Ramos (cell line): ENCODE results near the gene TP53BP2.
"Not testable (repeated sequence)": the region's sequence is repeated elsewhere in the genome, so short reads cannot be mapped to it uniquely, and the experiment has no call there.

Experiments
- in situ Hi-C: fragments of 300-500 bp; cut with MboI; formaldehyde crosslinking; loops from one replicate; pipeline ENCODE4 v1.14.3; 2022; ENCODE audit warnings: low sequenced_read_pairs; ENCODE audit not compliant: unreplicated experiment

Gene TP53BP2

GRCh38 chr1:223750730-223751570 is 94.8 kb downstream of the TP53BP2 start:
- in situ Hi-C loops = no loop called here

- in situ Hi-C loops = no loop called here
Observed at GRCh38 chr1:223748773-223749733, 96.7 kb downstream of the TP53BP2 start.

DNA sequence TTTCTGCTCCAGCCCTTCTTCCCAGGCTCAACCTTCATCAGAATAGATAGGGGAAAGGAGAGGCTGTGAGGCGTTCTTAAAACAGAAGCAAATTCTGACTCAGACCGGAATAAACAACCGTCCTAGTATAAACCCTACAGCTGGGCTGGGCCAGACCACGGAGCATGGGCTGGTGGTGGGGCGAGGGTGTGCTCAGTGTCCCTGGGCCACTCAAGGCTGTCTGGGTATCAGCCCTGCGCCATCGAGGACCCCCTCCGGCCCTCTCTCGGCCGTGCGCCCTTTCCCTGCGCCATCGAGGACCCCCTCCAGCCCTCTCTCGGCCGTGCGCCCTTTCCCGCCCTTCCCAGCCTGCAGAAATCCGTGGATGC is 97.4 kb downstream of the TP53BP2 start:
- in situ Hi-C loops = no loop called here

- in situ Hi-C loops = no loop called here
Observed at GRCh38 chr1:223747838-223748335, 97.9 kb downstream of the TP53BP2 start.

- in situ Hi-C loops = no loop called here
Observed at GRCh38 chr1:223745731-223746130, 100.0 kb downstream of the TP53BP2 start.

DNA sequence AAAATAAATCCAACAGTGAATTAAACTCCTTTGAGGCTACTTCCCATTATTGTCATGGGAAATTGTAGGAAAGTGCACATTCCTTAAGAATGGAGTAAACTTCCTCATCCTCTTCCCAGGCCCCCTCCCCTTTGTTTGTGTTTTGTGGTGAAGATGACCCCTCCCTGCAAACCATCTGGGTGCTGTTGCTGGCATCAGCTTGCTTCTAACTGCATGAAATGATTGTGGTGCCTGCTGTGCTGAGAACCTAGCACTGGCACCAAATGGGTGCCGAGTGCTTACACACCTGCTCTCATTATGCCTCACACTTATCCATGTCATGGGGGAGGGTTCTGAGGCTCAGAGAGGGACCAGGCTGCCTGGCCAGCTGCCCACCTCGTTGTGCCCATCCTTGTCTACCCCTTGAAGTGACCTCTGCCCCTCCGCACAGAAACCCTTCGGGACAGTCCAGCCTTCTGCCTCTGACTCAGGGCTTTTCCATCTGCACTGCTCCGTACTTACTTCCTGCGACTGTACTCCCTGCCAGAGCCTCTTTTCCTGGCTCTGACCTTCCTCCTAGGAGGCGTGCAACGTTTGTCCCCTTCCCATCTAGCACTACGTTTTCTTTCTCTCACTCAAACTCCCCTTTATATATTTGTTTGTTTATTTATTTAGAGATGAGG is 102.8 kb downstream of the TP53BP2 start:
- in situ Hi-C loops = no loop called here

GRCh38 chr1:223741861-223742260 is 103.9 kb downstream of the TP53BP2 start:
- in situ Hi-C loops = no loop called here

GRCh38 chr1:223740038-223740736 is 105.6 kb downstream of the TP53BP2 start:
- in situ Hi-C loops = not testable (repeated sequence)

GRCh38 chr1:223739366-223740037 is 106.2 kb downstream of the TP53BP2 start:
- in situ Hi-C loops = no loop called here

DNA sequence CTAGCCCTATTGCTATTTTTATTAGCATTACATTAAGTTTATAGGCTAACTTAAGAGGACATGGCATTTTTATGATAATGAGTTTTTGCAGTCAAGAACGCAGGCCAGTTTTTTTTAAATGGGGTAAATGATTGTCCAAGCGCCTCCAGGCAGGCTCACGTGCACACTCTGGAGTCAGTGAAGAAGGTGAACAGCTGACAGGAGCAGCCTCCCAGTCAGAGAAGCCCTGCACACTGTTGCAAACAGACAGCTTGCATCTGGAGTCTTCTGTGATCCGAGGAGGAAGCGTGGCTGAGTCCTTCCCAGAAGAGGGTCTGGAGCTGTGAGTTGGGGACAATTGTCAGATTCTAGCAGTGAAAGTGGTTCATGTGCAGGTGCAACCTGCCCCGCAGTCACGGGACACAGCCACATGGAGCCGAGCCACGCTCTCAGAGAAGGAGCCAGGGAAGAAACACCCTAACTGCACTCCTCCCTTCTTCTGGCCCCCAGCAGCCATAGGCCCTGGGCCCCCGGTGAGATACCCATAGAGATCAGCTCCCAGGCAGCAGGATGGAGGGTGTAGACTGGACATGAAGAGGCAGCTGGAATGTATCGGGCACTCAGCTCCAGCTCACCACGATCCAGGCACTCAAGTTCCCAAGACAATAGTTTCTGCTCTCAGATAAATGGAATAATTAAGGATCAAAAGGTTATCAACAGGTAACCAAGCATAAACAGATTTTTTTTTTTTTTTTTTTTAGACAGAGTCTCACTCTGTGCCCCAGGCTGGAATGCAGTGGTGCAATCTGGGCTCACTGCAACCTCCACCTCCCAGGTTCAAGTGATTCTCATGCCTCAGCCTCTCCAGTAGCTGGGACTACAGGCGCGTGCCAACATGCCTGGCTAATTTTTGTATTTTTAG is 107.0 kb downstream of the TP53BP2 start:
- in situ Hi-C loops = no loop called here

DNA sequence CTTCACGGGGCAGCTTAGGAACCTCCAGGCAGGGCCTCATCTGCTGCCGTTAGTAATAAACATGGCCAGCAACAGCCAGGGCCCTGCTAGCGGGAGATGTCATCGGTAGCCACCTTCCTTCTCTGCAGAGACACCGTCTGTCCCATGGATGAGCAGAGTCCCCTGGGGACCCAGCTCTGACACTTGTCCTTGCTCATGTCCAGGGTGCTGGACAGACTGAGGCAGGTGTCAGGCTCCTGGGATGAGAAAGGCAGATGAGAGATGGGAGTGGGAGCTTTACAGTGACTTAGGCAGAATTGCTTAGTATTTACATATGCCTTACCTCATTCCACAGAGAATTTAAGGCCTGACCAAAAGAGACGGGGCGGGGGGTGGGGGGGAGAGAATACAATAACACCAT is 108.4 kb downstream of the TP53BP2 start:
- in situ Hi-C loops = no loop called here

- in situ Hi-C loops = not testable (repeated sequence)
Observed at GRCh38 chr1:223736638-223737037, 109.1 kb downstream of the TP53BP2 start.

DNA sequence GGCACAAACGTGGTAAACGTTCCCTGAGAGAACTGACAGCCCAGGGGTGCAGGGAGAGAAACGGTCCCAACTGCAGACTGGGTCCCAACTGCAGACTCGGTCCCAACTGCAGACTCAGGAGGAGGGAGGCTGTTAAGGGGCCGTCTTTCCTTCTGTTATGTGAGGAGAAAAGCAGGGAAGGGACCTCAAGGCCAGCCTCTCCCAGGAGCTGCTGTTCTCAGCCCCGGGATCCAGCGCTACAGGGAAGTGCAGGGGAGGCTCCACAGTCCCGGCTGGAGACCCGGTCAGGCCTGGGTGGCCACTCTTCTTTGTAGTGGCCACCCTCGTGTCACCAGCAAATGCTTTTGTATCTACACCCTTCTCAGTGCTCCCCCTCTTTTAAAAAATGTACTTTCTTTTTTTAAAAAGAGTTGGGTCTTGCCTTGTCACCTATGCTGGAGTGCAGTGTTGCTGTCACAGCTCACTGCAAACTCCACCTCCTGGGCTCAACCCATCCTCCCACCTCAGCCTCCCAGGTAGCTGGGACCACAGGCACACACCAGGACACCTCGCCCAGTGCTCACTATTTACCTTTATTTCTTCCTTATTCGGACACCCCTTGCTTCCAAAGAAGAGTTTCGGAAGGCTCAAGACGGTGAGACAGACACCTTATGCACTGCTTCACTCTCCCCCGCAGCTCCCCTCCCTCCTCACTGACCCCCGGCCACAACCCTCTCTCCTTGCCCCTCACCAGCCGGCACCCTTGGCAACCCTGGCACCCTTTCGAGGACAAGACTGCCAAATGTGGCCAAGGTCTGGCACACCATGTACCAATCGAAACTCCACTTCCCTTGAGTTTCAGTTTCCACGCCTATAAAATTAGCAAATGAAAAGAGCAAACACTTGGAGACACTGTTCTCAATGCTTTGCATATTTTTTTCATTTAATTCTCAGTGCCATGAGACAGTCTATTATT is 111.6 kb downstream of the TP53BP2 start:
- in situ Hi-C loops = no loop called here

GRCh38 chr1:223732993-223733798 is 112.6 kb downstream of the TP53BP2 start:
- in situ Hi-C loops = no loop called here

DNA sequence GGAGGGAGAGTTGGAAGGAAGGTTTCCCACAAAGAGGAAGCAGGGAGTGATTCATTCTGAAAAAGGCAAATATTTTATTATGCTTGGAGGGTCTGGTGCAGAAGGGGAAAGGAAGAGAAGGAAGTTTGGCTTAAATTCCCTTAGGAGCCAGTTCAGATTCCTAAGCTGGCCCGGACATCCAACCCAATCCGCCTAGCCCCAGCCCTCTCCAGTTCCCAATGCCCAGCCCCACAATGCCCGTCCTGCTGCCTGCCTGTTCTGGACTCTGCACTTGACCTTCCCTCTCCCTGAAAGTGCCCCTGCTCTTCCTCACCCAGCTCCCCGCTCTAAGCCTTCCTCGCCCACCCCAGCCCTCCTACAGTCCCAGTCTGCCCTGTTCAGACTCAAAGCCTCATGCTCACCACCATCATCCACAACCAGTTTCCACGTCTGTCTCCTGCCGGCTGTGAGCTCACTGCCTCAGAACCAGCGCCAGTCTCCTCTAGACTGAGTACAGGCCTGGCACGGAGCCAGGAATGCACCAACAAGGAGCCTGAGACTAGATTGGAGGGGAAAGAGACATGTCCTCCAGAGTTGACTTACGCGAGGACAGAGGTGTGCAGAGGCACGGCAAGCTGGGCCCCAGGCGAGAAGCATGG is 114.5 kb downstream of the TP53BP2 start:
- in situ Hi-C loops = no loop called here
